Erythroblast (primary cell): ENCODE measurements around the gene TEX2.

Source experiments
- GATA1 ChIP-seq: IDR thresholded peaks from 2 replicates; pipeline ENCODE4 v1.6.1; 2011; ENCODE audit warnings: low read depth, mild to moderate bottlenecking, control low read depth, low read length, moderate library complexity
- POLR2A ChIP-seq: IDR thresholded peaks from 2 replicates; pipeline ENCODE4 v1.6.1; 2011; ENCODE audit warnings: mild to moderate bottlenecking, low read length

DNA sequence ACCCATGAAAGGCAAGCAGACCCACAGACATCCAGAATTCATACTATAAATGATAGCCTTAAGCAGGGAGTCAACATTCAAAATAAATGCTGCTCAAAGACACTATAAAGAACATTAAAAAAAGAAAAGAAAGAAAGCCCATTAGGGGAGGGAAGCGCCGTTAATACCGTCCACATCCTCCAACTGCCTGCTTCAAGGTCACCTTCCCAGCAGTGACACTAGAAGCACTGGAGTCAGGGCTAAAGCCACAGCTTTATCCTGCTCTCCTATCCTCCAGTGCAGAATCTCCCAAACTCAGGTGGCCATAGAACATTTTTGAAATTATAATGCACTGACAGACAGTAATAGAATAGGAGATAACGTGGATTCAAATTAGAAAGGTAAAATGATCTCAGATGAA, 59.4 kb downstream of the TEX2 start:
- TF ChIP-seq POLR2A (no peak), GATA1 (no peak)
